Neural cell (in vitro differentiated cells): ENCODE data around the gene DACH1.

Source experiments
- EP300 ChIP-seq: fragments of 450-650 bp; conservative IDR thresholded peaks from 2 replicates; pipeline ENCODE4 v1.6.1; 2014; ENCODE audit warnings: antibody characterized with exemption, mild to moderate bottlenecking, moderate library complexity; ENCODE audit not compliant: poor library complexity, severe bottlenecking
- EZH2 ChIP-seq: fragments of 200-600, 300-800 bp; shearing (Covaris generic), sonication (generic); IDR thresholded peaks from 2 replicates; pipeline ENCODE4 v1.6.1; 2014; ENCODE audit warnings: antibody characterized with exemption, low read length, borderline replicate concordance, mild to moderate bottlenecking; ENCODE audit not compliant: insufficient read depth, poor library complexity, severe bottlenecking
- MXI1 ChIP-seq: fragments of 450-650 bp; conservative IDR thresholded peaks from 2 replicates; pipeline ENCODE4 v1.6.1; 2014; ENCODE audit warnings: antibody characterized with exemption, mild to moderate bottlenecking; ENCODE audit not compliant: poor library complexity, severe bottlenecking
- POLR2AphosphoS5 ChIP-seq: IDR thresholded peaks from 2 replicates; pipeline ENCODE4 v1.6.1; 2012
- TAF1 ChIP-seq: IDR thresholded peaks from 2 replicates; pipeline ENCODE4 v1.6.1; 2012; ENCODE audit warnings: low read depth
- TF ChIP-seq, protein P1 (sequence below): IDR thresholded peaks from 2 replicates; pipeline ENCODE4 v1.6.1; 2012; ENCODE audit warnings: borderline replicate concordance
- TF ChIP-seq, protein P2 (sequence below): fragments of 450-650 bp; IDR thresholded peaks from 2 replicates; pipeline ENCODE4 v1.5.1; 2014; ENCODE audit warnings: antibody characterized with exemption, mild to moderate bottlenecking, moderate library complexity; ENCODE audit not compliant: poor library complexity, severe bottlenecking

DNA sequence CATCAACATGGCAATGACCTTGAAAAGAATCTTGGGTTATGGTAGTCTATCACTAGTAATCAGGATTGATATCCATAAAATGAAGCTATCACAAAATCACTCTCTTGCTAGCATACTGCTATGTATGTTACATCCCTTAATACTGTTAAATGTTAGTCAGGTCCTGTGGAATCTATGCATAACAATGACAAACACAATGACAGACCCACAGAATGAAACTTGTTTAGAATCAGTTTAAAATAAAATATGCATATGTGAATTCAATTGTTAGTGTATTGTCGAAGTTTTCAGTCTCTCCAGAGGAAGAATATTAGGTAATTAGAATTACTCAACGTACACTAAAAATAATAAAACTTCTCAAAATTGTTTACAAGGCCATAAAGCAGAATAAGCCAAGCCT is 137.6 kb downstream of the DACH1 start:
- TF ChIP-seq EP300: no peak
- TF ChIP-seq, protein P1, sequence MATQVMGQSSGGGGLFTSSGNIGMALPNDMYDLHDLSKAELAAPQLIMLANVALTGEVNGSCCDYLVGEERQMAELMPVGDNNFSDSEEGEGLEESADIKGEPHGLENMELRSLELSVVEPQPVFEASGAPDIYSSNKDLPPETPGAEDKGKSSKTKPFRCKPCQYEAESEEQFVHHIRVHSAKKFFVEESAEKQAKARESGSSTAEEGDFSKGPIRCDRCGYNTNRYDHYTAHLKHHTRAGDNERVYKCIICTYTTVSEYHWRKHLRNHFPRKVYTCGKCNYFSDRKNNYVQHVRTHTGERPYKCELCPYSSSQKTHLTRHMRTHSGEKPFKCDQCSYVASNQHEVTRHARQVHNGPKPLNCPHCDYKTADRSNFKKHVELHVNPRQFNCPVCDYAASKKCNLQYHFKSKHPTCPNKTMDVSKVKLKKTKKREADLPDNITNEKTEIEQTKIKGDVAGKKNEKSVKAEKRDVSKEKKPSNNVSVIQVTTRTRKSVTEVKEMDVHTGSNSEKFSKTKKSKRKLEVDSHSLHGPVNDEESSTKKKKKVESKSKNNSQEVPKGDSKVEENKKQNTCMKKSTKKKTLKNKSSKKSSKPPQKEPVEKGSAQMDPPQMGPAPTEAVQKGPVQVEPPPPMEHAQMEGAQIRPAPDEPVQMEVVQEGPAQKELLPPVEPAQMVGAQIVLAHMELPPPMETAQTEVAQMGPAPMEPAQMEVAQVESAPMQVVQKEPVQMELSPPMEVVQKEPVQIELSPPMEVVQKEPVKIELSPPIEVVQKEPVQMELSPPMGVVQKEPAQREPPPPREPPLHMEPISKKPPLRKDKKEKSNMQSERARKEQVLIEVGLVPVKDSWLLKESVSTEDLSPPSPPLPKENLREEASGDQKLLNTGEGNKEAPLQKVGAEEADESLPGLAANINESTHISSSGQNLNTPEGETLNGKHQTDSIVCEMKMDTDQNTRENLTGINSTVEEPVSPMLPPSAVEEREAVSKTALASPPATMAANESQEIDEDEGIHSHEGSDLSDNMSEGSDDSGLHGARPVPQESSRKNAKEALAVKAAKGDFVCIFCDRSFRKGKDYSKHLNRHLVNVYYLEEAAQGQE: no peak
- TF ChIP-seq, protein P2, sequence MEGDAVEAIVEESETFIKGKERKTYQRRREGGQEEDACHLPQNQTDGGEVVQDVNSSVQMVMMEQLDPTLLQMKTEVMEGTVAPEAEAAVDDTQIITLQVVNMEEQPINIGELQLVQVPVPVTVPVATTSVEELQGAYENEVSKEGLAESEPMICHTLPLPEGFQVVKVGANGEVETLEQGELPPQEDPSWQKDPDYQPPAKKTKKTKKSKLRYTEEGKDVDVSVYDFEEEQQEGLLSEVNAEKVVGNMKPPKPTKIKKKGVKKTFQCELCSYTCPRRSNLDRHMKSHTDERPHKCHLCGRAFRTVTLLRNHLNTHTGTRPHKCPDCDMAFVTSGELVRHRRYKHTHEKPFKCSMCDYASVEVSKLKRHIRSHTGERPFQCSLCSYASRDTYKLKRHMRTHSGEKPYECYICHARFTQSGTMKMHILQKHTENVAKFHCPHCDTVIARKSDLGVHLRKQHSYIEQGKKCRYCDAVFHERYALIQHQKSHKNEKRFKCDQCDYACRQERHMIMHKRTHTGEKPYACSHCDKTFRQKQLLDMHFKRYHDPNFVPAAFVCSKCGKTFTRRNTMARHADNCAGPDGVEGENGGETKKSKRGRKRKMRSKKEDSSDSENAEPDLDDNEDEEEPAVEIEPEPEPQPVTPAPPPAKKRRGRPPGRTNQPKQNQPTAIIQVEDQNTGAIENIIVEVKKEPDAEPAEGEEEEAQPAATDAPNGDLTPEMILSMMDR: no peak
- no peak for TF ChIP-seq POLR2AphosphoS5
- TF ChIP-seq TAF1: no peak
- no peak for TF ChIP-seq EZH2
- no peak for TF ChIP-seq MXI1
